ENCODE measurements around the gene MDC1.
A peak's percentile ranks its signal among the peaks of the same experiment; 100 is the strongest.

Gene MDC1

GRCh38 chr6:30703821-30704220 is 13.3 kb downstream of the MDC1 start:
- no peak for TF ChIP-seq CTCF (IDR thresholded peaks at IDR 0.05; ENCODE audit: extremely low read depth, missing control alignments)
- no peak for DNase-seq (ENCODE audit: low spot score)

GRCh38 chr6:30703011-30703410 is 14.1 kb downstream of the MDC1 start:
- DNase-seq (ENCODE audit: low spot score): no peak
- no peak for TF ChIP-seq CTCF (IDR thresholded peaks at IDR 0.05; ENCODE audit: extremely low read depth, missing control alignments)

GRCh38 chr6:30700340-30700739 is 16.7 kb downstream of the MDC1 start:
- DNase-seq (ENCODE audit: low spot score): no peak
- no peak for TF ChIP-seq CTCF (IDR thresholded peaks at IDR 0.05; ENCODE audit: extremely low read depth, missing control alignments)

- DNase-seq (ENCODE audit: low spot score): no peak
These were observed 20.6 kb downstream of the MDC1 start for GRCh38 chr6:30696432-30696831.

GRCh38 chr6:30691208-30691847 is 25.8 kb downstream of the MDC1 start:
- no peak for DNase-seq (ENCODE audit: low spot score)

More at GRCh38 chr6:30696432-30696831, 20.6 kb downstream of the MDC1 start:
- no peak for TF ChIP-seq CTCF (IDR thresholded peaks at IDR 0.05; ENCODE audit: extremely low read depth, missing control alignments)

GRCh38 chr6:30690403-30691207 is 26.5 kb downstream of the MDC1 start, which contains the start of gene NRM:
Gene NRM (minus strand): TSS chr6:30690984. CDS start chr6:30690974, 10 bp downstream.
- no peak for TF ChIP-seq CTCF (IDR thresholded peaks at IDR 0.05; ENCODE audit: extremely low read depth, missing control alignments)
- peak; percentile 90 for DNase-seq (ENCODE audit: low spot score)

More at GRCh38 chr6:30691208-30691847, 25.8 kb downstream of the MDC1 start:
- no peak for TF ChIP-seq CTCF (IDR thresholded peaks at IDR 0.05; ENCODE audit: extremely low read depth, missing control alignments)

GRCh38 chr6:30689985-30690384 is 27.1 kb downstream of the MDC1 start:
- TF ChIP-seq CTCF (IDR thresholded peaks at IDR 0.05; ENCODE audit: extremely low read depth, missing control alignments): no peak
- DNase-seq (ENCODE audit: low spot score): no peak

Data from GM20000 (cell line).